Measurements from ENCODE around the gene NANOS2. TPM values are rescaled to one million over a fixed set of nuclear protein-coding genes. Genes with fewer than 3 reads are reported as not detected.

NANOS2 gene
- total and polyA plus RNA-seq, 2 of the 13 experiments (the other 11 are each of a cell fraction or from before 2014, with no cell fraction given), result not detected

DNA sequence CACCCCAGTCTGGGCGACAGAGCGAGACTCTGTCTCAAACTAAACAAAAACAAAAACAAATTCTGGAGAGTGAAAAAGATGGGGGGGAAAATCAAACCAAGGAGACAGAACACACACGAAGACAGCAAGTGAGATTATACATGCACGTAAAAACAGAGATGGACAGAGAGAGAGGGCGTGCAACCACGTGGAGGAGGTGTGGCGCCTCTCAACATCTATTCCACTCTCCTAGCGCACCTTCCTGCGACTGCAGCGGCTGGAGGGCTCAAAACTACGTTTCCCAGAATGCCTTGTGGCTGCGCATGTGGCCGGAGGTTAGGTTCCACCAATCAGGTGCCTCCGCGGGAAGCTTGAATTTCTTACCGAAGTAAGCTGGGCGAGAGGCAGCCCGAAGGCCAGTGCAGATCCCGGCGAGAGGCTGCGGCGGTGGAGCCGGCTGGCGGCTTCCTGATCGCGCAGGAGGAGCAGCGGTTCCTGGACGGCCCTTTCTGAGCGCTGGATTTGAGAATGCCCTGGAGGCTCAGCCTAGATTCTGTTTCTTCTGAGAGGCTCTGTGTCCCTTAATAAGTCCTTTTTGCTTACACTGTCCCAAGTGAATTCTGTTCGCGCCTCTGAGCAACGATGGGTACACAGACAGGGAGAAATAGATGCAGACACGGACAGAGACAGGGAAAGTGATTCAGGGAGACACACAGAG is 13.1 kb upstream of the NANOS2 start (continued):
- TF ChIP-seq, protein P1, sequence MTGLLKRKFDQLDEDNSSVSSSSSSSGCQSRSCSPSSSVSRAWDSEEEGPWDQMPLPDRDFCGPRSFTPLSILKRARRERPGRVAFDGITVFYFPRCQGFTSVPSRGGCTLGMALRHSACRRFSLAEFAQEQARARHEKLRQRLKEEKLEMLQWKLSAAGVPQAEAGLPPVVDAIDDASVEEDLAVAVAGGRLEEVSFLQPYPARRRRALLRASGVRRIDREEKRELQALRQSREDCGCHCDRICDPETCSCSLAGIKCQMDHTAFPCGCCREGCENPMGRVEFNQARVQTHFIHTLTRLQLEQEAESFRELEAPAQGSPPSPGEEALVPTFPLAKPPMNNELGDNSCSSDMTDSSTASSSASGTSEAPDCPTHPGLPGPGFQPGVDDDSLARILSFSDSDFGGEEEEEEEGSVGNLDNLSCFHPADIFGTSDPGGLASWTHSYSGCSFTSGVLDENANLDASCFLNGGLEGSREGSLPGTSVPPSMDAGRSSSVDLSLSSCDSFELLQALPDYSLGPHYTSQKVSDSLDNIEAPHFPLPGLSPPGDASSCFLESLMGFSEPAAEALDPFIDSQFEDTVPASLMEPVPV (CRISPR knock-in tag; IDR thresholded peaks at IDR 0.05), result peak; percentile 85; the same call in 1 of the 2 replicates
- no peak for TF ChIP-seq ZNF12 (CRISPR knock-in tag; IDR thresholded peaks at IDR 0.05)
- TF ChIP-seq, protein P2, sequence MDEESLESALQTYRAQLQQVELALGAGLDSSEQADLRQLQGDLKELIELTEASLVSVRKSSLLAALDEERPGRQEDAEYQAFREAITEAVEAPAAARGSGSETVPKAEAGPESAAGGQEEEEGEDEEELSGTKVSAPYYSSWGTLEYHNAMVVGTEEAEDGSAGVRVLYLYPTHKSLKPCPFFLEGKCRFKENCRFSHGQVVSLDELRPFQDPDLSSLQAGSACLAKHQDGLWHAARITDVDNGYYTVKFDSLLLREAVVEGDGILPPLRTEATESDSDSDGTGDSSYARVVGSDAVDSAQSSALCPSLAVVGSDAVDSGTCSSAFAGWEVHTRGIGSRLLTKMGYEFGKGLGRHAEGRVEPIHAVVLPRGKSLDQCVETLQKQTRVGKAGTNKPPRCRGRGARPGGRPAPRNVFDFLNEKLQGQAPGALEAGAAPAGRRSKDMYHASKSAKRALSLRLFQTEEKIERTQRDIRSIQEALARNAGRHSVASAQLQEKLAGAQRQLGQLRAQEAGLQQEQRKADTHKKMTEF (CRISPR knock-in tag; IDR thresholded peaks at IDR 0.05), result peak; percentile 40; the same call in 1 of the 2 replicates
- TF ChIP-seq, protein P3, sequence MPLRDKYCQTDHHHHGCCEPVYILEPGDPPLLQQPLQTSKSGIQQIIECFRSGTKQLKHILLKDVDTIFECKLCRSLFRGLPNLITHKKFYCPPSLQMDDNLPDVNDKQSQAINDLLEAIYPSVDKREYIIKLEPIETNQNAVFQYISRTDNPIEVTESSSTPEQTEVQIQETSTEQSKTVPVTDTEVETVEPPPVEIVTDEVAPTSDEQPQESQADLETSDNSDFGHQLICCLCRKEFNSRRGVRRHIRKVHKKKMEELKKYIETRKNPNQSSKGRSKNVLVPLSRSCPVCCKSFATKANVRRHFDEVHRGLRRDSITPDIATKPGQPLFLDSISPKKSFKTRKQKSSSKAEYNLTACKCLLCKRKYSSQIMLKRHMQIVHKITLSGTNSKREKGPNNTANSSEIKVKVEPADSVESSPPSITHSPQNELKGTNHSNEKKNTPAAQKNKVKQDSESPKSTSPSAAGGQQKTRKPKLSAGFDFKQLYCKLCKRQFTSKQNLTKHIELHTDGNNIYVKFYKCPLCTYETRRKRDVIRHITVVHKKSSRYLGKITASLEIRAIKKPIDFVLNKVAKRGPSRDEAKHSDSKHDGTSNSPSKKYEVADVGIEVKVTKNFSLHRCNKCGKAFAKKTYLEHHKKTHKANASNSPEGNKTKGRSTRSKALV (CRISPR knock-in tag; IDR thresholded peaks at IDR 0.05), result no peak
- no peak for TF ChIP-seq RBAK (CRISPR knock-in tag; IDR thresholded peaks at IDR 0.05)
- no peak for TF ChIP-seq ZNF496 (CRISPR knock-in tag; IDR thresholded peaks at IDR 0.05; ENCODE audit: insufficient replicate concordance)
- TF ChIP-seq, protein P4, sequence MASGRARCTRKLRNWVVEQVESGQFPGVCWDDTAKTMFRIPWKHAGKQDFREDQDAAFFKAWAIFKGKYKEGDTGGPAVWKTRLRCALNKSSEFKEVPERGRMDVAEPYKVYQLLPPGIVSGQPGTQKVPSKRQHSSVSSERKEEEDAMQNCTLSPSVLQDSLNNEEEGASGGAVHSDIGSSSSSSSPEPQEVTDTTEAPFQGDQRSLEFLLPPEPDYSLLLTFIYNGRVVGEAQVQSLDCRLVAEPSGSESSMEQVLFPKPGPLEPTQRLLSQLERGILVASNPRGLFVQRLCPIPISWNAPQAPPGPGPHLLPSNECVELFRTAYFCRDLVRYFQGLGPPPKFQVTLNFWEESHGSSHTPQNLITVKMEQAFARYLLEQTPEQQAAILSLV (CRISPR knock-in tag; IDR thresholded peaks at IDR 0.05; ENCODE audit: borderline replicate concordance), result no peak
- no peak for TF ChIP-seq ZNF546 (CRISPR knock-in tag; conservative IDR thresholded peaks at IDR 0.05)
- no peak for TF ChIP-seq ZNF430 (CRISPR knock-in tag; IDR thresholded peaks at IDR 0.05)
- TF ChIP-seq, protein P5, sequence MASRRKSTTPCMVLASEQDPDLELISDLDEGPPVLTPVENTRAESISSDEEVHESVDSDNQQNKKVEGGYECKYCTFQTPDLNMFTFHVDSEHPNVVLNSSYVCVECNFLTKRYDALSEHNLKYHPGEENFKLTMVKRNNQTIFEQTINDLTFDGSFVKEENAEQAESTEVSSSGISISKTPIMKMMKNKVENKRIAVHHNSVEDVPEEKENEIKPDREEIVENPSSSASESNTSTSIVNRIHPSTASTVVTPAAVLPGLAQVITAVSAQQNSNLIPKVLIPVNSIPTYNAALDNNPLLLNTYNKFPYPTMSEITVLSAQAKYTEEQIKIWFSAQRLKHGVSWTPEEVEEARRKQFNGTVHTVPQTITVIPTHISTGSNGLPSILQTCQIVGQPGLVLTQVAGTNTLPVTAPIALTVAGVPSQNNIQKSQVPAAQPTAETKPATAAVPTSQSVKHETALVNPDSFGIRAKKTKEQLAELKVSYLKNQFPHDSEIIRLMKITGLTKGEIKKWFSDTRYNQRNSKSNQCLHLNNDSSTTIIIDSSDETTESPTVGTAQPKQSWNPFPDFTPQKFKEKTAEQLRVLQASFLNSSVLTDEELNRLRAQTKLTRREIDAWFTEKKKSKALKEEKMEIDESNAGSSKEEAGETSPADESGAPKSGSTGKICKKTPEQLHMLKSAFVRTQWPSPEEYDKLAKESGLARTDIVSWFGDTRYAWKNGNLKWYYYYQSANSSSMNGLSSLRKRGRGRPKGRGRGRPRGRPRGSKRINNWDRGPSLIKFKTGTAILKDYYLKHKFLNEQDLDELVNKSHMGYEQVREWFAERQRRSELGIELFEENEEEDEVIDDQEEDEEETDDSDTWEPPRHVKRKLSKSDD (CRISPR knock-in tag; IDR thresholded peaks at IDR 0.05; ENCODE audit: low read depth), result 0 out of 2 replicates have a peak, but pooled peaks have one; percentile 61
- TF ChIP-seq HES4 (CRISPR knock-in tag; IDR thresholded peaks at IDR 0.05; ENCODE audit: borderline replicate concordance), result no peak
- peak; percentile 82; the same call in 1 of the 2 replicates for TF ChIP-seq MYC (CRISPR knock-in tag; IDR thresholded peaks at IDR 0.05; ENCODE audit: borderline replicate concordance)
- no peak for TF ChIP-seq ZNF260 (CRISPR knock-in tag; IDR thresholded peaks at IDR 0.05; ENCODE audit: borderline replicate concordance, low read depth)
- TF ChIP-seq NR2C2 (CRISPR knock-in tag; IDR thresholded peaks at IDR 0.05; ENCODE audit: borderline replicate concordance), result peak; percentile 97
- no peak for TF ChIP-seq TCF7L2 (IDR thresholded peaks at IDR 0.05; ENCODE audit: low read depth, low read length)
- no peak for TF ChIP-seq BRCA1 (CRISPR knock-in tag; IDR thresholded peaks at IDR 0.05)
- no peak for TF ChIP-seq ZNF367 (CRISPR knock-in tag; IDR thresholded peaks at IDR 0.05; ENCODE audit: borderline replicate concordance)
- TF ChIP-seq ZKSCAN5 (CRISPR knock-in tag; IDR thresholded peaks at IDR 0.05), result peak; percentile 87
- TF ChIP-seq ZNF75D (CRISPR knock-in tag; IDR thresholded peaks at IDR 0.05; ENCODE audit: borderline replicate concordance), result no peak
- no peak for TF ChIP-seq TCF12 (IDR thresholded peaks at IDR 0.05)
- TF ChIP-seq TCF12 (CRISPR knock-in tag; IDR thresholded peaks at IDR 0.05), result no peak

Data from HepG2 (cell line).